Skeletal muscle tissue (tissue), 4 donors: ENCODE data around the gene MRPS35. TPM values are rescaled to one million over a fixed set of nuclear protein-coding genes. Genes with fewer than 3 reads are reported as not detected.

Experiments used
- H3K27ac ChIP-seq: one replicate; pipeline ENCODE4 v1.7.0; 2013; ENCODE audit warnings: mild to moderate bottlenecking, low read depth, low read length, inconsistent platforms
- H3K27me3 ChIP-seq, 3 donors: one replicate each; pipeline ENCODE4 v1.7.0; 2013; ENCODE audit warnings: low read length in 3 of 3; ENCODE audit not compliant: control insufficient read depth in 3 of 3, insufficient read depth in 3 of 3
- H3K36me3 ChIP-seq, 3 donors: one replicate each; pipeline ENCODE4 v1.7.0; 2013; ENCODE audit warnings: low read length in 3 of 3; ENCODE audit not compliant: control insufficient read depth in 3 of 3, insufficient read depth in 3 of 3
- H3K4me1 ChIP-seq, 3 donors: one replicate each; pipeline ENCODE4 v1.7.0; 2013; ENCODE audit warnings: low read length in 3 of 3, mild to moderate bottlenecking in 3 of 3; ENCODE audit not compliant: control insufficient read depth in 3 of 3, insufficient read depth in 3 of 3
- H3K4me3 ChIP-seq, 3 donors: one replicate each; pipeline ENCODE4 v1.7.0; 2013; ENCODE audit warnings: low read length in 3 of 3
- H3K9ac ChIP-seq, 3 donors: one replicate each; pipeline ENCODE4 v1.7.0; 2013; ENCODE audit warnings: low read length in 3 of 3, mild to moderate bottlenecking in 3 of 3, moderate library complexity in 2 of 3, low read depth in 1 of 3
- H3K9me3 ChIP-seq, 3 donors: one replicate each; pipeline ENCODE4 v1.7.0; 2013; ENCODE audit warnings: low read length in 3 of 3; ENCODE audit not compliant: control insufficient read depth in 3 of 3
- total RNA-seq: library from RNA; depleted of rRNA; stranded (reverse); fragments of >200 nt; gene quantifications from one replicate; pipeline ENCODE4 v1.2.3, GENCODE V29; 2014
- donor health status: Osteomylitis.

Gene MRPS35
- total RNA-seq, 1 donor from 2014 or later: 64.2 TPM

DNA sequence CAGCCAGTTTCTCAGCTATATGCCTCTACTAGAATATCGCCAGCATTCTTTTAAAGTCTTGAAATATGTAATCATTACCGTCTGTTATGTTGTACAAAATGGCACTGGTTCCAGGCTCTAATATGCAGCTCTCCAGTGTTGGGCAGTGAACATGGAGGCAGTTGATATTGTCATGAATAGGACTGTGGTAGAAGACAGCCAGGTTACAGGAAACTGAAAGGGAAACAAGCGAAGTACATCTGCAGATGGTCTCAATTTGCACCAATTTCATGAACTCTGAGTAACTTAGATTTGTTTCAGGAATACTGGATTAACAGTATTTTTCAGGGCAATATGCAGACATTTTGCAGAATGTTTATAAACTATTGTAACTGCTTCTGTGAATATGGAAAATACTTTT lies 56.0 kb downstream of the MRPS35 start:
- no peak overlapping the region for H3K27ac ChIP-seq
- no peaks in the 10 kb centered on the region for H3K36me3 ChIP-seq
- H3K27me3 ChIP-seq: no peaks in the 10 kb centered on the region
- no peaks in the 10 kb centered on the region for H3K4me1 ChIP-seq
- no peak overlapping the region for H3K4me3 ChIP-seq
- no peak overlapping the region for H3K9ac ChIP-seq
- H3K9me3 ChIP-seq: no peaks in the 10 kb centered on the region

DNA sequence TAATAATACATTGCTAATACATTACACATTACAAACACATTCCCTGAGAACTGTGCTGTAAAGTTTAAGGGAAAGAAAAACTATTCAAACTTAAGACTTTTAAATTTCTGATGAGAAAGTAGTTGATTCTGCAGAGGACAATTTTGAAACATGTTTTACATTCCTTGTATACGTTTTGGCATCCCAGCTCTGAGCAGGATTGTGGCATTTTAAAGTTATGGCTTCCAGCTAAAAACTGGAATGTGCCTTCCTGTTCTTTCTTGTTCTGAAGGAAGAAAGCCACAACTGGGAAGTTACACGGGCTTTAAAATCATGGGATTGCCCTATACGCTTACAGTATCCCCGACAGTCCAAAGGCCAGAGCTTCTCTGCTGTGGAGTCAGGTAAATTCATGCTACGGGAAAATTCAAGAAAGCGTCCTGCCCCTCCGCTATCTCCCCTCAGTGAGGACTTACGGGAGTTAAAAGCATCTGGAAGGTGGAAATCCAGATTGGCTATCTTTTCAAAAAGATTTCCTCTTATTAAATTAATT lies 58.6 kb downstream of the MRPS35 start:
- H3K9me3 ChIP-seq: no peaks in the 10 kb centered on the region
- H3K27me3 ChIP-seq: no peaks in the 10 kb centered on the region
- H3K9ac ChIP-seq: no peak overlapping the region
- no peak overlapping the region for H3K27ac ChIP-seq
- H3K4me1 ChIP-seq: no peaks in the 10 kb centered on the region
- H3K4me3 ChIP-seq: no peak overlapping the region
- no peaks in the 10 kb centered on the region for H3K36me3 ChIP-seq

DNA sequence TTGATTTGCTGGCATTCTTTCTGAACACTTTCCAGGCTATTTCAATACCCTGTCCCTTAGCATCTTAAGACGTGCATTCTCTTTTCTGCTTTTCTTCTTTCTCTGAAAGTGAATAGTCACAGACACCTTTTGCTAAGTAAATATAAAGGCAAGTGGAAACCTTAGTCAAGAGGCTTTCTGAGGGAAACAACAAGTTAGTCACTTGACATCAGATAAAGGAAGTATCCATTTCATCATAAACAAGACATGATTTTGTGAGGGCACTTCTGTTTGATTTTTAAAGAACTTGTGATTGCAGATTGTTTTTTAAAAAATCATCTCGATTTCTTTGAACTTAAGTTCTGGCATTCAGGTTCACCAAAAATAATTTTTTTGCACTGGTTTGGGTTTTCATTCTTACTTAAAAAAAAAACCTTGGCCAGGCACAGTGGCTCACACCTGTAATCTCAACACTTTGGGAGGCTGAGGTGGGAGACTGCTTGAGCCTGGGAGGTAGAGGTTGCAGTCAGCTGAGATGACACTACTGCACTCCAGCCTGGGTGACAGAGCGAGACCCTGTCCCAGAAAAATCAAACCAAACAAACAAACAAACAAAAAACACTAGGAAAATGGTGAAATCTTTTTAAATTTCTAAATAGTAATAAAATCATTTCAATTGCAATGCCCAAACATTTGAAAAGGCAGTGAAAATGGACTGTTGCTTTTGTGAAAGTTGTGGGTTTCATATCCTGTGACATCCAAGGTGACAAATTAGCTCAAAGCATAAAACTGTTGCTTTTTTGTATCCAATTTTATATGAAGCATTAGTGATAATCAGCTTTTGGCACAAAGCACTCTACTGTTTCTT lies 61.1 kb downstream of the MRPS35 start:
- Histone ChIP-seq H3K27me3 (no peaks in the 10 kb centered on the region), H3K4me3 (no peak overlapping the region), H3K4me1 (no peaks in the 10 kb centered on the region), H3K9me3 (no peaks in the 10 kb centered on the region), H3K36me3 (no peaks in the 10 kb centered on the region), H3K9ac (no peak overlapping the region), H3K27ac (no peak overlapping the region)

GRCh38 chr12:27772328-27773049 lies 61.9 kb downstream of the MRPS35 start:
- H3K4me1 ChIP-seq: no peaks in the 10 kb centered on the region
- no peak overlapping the region for H3K4me3 ChIP-seq
- H3K9ac ChIP-seq: no peak overlapping the region
- H3K9me3 ChIP-seq: no peaks in the 10 kb centered on the region
- no peaks in the 10 kb centered on the region for H3K27me3 ChIP-seq
- H3K27ac ChIP-seq: no peak overlapping the region
- no peaks in the 10 kb centered on the region for H3K36me3 ChIP-seq

DNA sequence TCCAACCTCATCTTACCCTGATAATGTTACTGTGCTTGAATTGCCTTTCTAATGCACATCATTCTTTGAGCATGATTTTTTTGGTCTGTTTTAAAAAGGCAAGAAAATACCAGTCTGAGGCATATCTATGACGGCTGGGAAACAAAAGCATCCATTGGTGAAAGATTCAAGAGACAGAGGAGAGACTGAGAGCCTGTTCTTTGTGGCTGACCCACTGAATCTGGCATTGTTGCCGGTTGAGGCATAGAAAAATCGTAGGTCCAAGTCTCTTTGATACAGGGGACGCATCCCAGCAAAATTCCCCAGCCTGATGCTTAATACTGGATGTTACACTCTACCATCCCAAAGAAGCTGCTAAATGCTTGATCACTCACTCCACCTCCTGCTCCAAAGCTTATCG lies 66.5 kb downstream of the MRPS35 start:
- Histone ChIP-seq H3K4me1 (peaks cover 12 to 19% (median 19%) of the 10 kb centered on the region in 3 donors), H3K27ac (no peak overlapping the region), H3K27me3 (no peaks in the 10 kb centered on the region), H3K4me3 (no peak overlapping the region), H3K9me3 (no peaks in the 10 kb centered on the region), H3K9ac (no peak overlapping the region), H3K36me3 (peaks cover 0 to 3% (median 0%) of the 10 kb centered on the region in 3 donors)

GRCh38 chr12:27778206-27778605 lies 67.6 kb downstream of the MRPS35 start:
- no peak overlapping the region for H3K27ac ChIP-seq
- no peaks in the 10 kb centered on the region for H3K27me3 ChIP-seq
- no peak overlapping the region for H3K4me3 ChIP-seq

DNA sequence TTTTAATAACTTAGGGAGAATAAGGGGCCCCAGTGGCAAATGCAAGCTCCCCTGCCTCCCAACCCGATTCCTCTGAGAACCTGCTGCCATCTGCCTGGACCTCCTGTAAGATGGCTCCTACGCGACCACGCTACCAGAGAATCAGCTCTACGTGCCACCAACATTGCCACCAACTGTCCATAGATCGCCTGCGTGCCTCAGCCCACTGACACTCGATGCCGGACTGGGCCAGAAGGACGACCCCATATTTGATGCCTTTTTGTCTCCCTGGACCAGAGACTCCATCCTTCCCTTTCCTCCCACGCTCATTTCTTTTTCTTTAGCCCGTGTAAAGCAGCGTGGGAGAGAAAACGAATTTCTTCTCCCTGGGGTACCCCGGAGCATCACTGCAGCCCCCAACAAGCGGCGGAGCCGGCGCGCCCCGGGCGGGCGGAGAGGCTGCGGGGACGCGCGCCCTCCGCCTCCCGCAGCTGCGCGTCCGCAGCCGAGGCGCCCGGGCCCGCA lies 68.8 kb downstream of the MRPS35 start:
- H3K4me1 ChIP-seq: peaks cover 12 to 19% (median 19%) of the 10 kb centered on the region in 3 donors
- peaks cover 0 to 3% (median 0%) of the 10 kb centered on the region in 3 donors for H3K36me3 ChIP-seq
- H3K9me3 ChIP-seq: no peaks in the 10 kb centered on the region
- no peaks in the 10 kb centered on the region for H3K27me3 ChIP-seq
- peak overlapping the region; percentile 59 to 85 (median 79) for H3K9ac ChIP-seq
- peak overlapping the region; percentile 88 to 90 (median 88) for H3K4me3 ChIP-seq
- no peak overlapping the region for H3K27ac ChIP-seq

More at GRCh38 chr12:27778206-27778605, 67.6 kb downstream of the MRPS35 start:
- Histone ChIP-seq H3K4me1 (peaks cover 12 to 19% (median 19%) of the 10 kb centered on the region in 3 donors), H3K36me3 (peaks cover 0 to 3% (median 0%) of the 10 kb centered on the region in 3 donors), H3K9ac (no peak overlapping the region), H3K9me3 (no peaks in the 10 kb centered on the region)

GRCh38 chr12:27779920-27780611 lies 69.4 kb downstream of the MRPS35 start, which contains the start of the genes KLHL42 and MANSC4:
Gene KLHL42 (plus strand): TSS chr12:27780233. CDS start chr12:27780331, 98 bp downstream.
Gene MANSC4 (minus strand): TSS chr12:27780236. CDS start chr12:27771276, 8,960 bp downstream.
- Histone ChIP-seq H3K9ac (peak within 1 kb of the TSS; percentile 69 to 89 (median 85)), H3K27me3 (no peaks in the 10 kb centered on the region), H3K36me3 (peaks cover 0 to 3% (median 0%) of the 10 kb centered on the region in 3 donors), H3K4me3 (peak within 1 kb of the TSS; percentile 88 to 90 (median 88)), H3K9me3 (no peaks in the 10 kb centered on the region), H3K4me1 (peaks cover 12 to 19% (median 19%) of the 10 kb centered on the region in 3 donors), H3K27ac (peak within 1 kb of the TSS; percentile 37)

GRCh38 chr12:27780612-27781408 lies 70.2 kb downstream of the MRPS35 start:
- no peaks in the 10 kb centered on the region for H3K9me3 ChIP-seq
- peaks cover 0 to 3% (median 0%) of the 10 kb centered on the region in 3 donors for H3K36me3 ChIP-seq
- H3K4me1 ChIP-seq: peaks cover 12 to 19% (median 19%) of the 10 kb centered on the region in 3 donors
- no peaks in the 10 kb centered on the region for H3K27me3 ChIP-seq
- peak overlapping the region; percentile 37 for H3K27ac ChIP-seq
- peak overlapping the region; percentile 85 to 90 (median 88) for H3K4me3 ChIP-seq
- H3K9ac ChIP-seq: peak overlapping the region; percentile 69 to 89 (median 85)
